IMR-90 (cell line): ENCODE measurements around the gene USH2A.

Experiments
- BHLHE40 ChIP-seq: fragments of 150-350 bp; IDR thresholded peaks from 2 replicates; pipeline ENCODE4 v1.6.1; 2016; ENCODE audit warnings: mild to moderate bottlenecking, low read depth, low read length
- MXI1 ChIP-seq: IDR thresholded peaks from 2 replicates; pipeline ENCODE4 v1.6.1; 2012; ENCODE audit warnings: low read depth, mild to moderate bottlenecking, low read length, moderate library complexity, borderline replicate concordance
- TF ChIP-seq, protein P1 (sequence below): conservative IDR thresholded peaks from 2 replicates; pipeline ENCODE4 v1.5.1; 2012; ENCODE audit warnings: mild to moderate bottlenecking, low read depth, low read length, improper control_type of control experiment

DNA sequence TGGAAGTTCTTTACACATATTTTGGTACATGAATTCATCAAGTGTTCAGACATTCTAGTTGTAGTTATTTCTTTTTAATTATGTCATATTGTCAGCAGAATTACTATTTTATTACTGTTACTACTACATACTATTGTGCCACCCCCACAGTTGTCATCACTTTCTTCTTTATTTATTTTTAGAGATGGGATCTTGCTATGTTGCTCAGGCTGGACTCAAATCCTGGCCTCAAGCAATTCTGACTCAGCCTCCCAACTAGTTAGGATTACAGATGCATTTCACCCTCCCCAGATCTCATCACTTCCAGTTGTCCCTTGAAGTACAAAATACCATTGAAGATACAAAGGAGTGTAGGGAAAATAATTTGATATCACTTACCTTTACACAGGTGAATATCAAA lies 598.2 kb downstream of the USH2A start:
- TF ChIP-seq MXI1 (no peak), BHLHE40 (no peak)
- TF ChIP-seq, protein P1, sequence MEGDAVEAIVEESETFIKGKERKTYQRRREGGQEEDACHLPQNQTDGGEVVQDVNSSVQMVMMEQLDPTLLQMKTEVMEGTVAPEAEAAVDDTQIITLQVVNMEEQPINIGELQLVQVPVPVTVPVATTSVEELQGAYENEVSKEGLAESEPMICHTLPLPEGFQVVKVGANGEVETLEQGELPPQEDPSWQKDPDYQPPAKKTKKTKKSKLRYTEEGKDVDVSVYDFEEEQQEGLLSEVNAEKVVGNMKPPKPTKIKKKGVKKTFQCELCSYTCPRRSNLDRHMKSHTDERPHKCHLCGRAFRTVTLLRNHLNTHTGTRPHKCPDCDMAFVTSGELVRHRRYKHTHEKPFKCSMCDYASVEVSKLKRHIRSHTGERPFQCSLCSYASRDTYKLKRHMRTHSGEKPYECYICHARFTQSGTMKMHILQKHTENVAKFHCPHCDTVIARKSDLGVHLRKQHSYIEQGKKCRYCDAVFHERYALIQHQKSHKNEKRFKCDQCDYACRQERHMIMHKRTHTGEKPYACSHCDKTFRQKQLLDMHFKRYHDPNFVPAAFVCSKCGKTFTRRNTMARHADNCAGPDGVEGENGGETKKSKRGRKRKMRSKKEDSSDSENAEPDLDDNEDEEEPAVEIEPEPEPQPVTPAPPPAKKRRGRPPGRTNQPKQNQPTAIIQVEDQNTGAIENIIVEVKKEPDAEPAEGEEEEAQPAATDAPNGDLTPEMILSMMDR, result no peak
